ENCODE data around the gene DNAJB13.

The DNAJB13 gene

GRCh38 chr11:74001822-74002286 lies 51.0 kb downstream of the DNAJB13 start:
- DNase-seq, result no peak

- no peak for DNase-seq
Measured at GRCh38 chr11:74002832-74003231, 52.0 kb downstream of the DNAJB13 start.

- no peak for DNase-seq
Measured at GRCh38 chr11:74004046-74004695, 53.3 kb downstream of the DNAJB13 start.

- DNase-seq, result peak; percentile 89
Measured at GRCh38 chr11:74004759-74005615, 54.2 kb downstream of the DNAJB13 start.

GRCh38 chr11:74005721-74006517 lies 55.1 kb downstream of the DNAJB13 start:
- no peak for DNase-seq

- DNase-seq, result no peak
Measured at GRCh38 chr11:74006743-74007304, 56.0 kb downstream of the DNAJB13 start.

GRCh38 chr11:74007691-74008372 lies 57.0 kb downstream of the DNAJB13 start:
- DNase-seq, result no peak

- no peak for DNase-seq
Measured at GRCh38 chr11:74008373-74009229, 57.8 kb downstream of the DNAJB13 start, which contains the start of gene UCP3. UCP3 (minus strand) TSS chr11:74009085; CDS start chr11:74007042, 2,043 bp downstream.

- no peak for DNase-seq
Measured at GRCh38 chr11:74009230-74009547, 58.4 kb downstream of the DNAJB13 start.

- no peak for DNase-seq
Measured at GRCh38 chr11:74009675-74010305, 59.0 kb downstream of the DNAJB13 start.

GRCh38 chr11:74010306-74011300 lies 59.8 kb downstream of the DNAJB13 start:
- no peak for DNase-seq

- DNase-seq, result peak; percentile 88
Measured at GRCh38 chr11:74011360-74012073, 60.7 kb downstream of the DNAJB13 start.

GRCh38 chr11:74012074-74012809 lies 61.4 kb downstream of the DNAJB13 start:
- DNase-seq, result no peak

GRCh38 chr11:74013141-74013540 lies 62.3 kb downstream of the DNAJB13 start:
- no peak for DNase-seq

GRCh38 chr11:74014880-74015279 lies 64.1 kb downstream of the DNAJB13 start:
- no peak for DNase-seq

- no peak for DNase-seq
Measured at GRCh38 chr11:74015919-74016684, 65.3 kb downstream of the DNAJB13 start.

GRCh38 chr11:74017631-74018030 lies 66.8 kb downstream of the DNAJB13 start:
- no peak for DNase-seq

Measured in activated CD4-positive, alpha-beta T cell treated with anti-CD3 and anti-CD28 coated beads, Interleukin-2, amount 50 U/mL, for 16 hours (primary cell).